GM12865 (cell line): ENCODE data around the gene EPDR1.

Source experiments
- DNase-seq: peaks from one replicate; pipeline ENCODE4 v3.0.0; 2010; ENCODE audit warnings: low read depth
- H3K4me3 ChIP-seq: 2 replicates; pipeline ENCODE4 v1.5.1; 2011; ENCODE audit warnings: mild to moderate bottlenecking, low read depth, low read length, control low read depth
- TF ChIP-seq, protein P1 (sequence below): IDR thresholded peaks from 2 replicates; pipeline ENCODE4 v1.5.1; 2011; ENCODE audit warnings: low read length, control low read depth, low read depth, inconsistent platforms; ENCODE audit not compliant: insufficient read depth; ENCODE audit errors: missing control alignments

Gene EPDR1

DNA sequence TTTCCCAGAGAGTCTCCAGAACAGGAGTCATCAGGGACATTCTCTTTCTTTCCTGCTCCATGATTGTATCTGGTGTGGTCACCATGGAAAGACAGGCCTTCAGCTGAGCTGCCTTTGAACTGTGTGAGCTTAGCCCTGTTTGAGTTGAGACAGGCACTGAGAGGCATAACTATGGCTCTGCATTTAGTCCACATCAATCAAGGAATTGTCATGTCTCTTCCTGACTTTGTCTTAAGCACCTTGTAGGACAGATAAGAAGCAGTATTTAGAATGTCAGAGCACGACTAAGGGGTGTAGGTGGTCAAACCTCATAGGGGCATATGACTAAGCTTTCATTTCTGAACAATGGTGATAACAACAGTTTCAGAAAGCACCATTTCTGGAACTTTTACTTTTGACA is 53.5 kb downstream of the EPDR1 start:
- H3K4me3 ChIP-seq = no peak overlapping the region
- no peak for DNase-seq
- TF ChIP-seq, protein P1, sequence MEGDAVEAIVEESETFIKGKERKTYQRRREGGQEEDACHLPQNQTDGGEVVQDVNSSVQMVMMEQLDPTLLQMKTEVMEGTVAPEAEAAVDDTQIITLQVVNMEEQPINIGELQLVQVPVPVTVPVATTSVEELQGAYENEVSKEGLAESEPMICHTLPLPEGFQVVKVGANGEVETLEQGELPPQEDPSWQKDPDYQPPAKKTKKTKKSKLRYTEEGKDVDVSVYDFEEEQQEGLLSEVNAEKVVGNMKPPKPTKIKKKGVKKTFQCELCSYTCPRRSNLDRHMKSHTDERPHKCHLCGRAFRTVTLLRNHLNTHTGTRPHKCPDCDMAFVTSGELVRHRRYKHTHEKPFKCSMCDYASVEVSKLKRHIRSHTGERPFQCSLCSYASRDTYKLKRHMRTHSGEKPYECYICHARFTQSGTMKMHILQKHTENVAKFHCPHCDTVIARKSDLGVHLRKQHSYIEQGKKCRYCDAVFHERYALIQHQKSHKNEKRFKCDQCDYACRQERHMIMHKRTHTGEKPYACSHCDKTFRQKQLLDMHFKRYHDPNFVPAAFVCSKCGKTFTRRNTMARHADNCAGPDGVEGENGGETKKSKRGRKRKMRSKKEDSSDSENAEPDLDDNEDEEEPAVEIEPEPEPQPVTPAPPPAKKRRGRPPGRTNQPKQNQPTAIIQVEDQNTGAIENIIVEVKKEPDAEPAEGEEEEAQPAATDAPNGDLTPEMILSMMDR = no peak

DNA sequence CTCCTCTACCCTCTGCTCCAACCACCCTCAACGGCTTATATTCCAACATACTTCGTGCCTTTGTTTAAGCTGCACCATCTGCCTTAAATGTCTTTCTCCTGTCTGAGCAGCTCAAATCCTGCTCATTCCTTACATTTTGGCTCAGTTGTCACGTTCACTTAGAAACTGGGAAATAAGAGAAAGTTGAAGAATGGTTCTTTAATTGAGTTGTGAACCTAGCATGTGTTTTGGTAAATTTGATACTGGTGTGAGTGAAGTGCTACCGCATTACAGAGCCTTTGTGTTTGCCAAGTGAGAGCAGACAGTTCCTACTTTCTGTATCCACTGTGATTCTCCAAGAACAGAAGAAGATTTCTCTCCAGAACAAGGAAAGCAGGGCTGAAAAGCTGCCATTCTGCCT is 54.3 kb downstream of the EPDR1 start:
- TF ChIP-seq, protein P1 = no peak
- no peak overlapping the region for H3K4me3 ChIP-seq
- DNase-seq = no peak

DNA sequence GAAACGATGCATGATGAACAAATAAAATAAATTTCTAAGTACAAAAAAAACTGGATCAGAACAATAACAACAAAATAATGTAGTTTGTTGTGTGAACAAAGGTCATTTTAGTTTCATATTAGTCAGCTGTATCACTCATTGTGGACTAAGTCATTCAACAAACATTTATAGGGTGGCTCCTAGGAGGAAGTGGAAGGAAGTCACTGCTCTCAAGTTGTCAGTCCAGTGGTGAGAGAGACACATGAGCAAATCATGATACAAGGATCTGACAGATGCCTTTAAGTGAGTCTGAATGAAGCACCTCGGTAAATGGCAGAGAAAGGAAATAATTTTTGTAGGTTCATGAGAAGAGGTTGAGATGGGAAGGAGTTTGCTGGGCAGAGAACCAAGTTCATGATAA is 56.8 kb downstream of the EPDR1 start:
- no peak for DNase-seq
- TF ChIP-seq, protein P1 = no peak
- no peak overlapping the region for H3K4me3 ChIP-seq

DNA sequence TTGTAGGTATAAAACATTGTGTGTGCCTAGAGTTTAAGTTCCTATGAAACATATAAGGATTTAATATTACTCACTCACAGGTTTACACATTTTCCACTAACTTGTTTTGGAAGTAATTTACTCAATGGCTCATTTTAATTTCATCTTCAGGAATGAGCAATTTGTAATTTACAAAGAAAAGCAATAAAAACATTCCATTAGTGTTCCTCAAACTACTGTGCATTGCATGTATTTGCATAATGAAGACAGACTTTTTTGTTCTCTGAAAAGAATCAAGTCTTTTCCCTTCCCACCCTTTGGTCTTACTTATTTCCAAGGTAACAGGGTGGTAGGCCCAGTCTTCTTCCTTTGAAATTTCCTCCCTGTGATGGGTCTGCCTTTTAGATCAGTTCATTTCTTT is 61.2 kb downstream of the EPDR1 start:
- TF ChIP-seq, protein P1 = no peak

DNA sequence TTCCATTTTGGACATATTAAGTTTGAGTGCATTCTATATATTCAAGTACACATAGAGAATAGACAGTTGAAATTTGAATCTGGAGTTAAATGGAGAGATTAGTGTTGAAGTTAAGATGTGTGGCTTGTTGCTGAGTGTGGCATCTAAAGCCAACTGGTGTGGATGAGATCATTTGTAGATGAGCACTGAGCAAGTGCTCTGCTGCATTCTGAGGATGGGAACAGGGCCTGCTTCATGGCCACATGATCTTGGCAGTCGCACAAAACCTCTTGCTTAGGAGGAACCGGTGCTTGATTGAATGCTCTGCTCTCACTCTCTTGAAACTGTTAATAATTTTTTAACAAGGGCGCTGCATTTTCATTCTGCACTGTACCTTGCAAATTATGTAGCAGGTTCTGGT is 62.0 kb downstream of the EPDR1 start:
- DNase-seq = no peak
- TF ChIP-seq, protein P1 = no peak
- H3K4me3 ChIP-seq = no peak overlapping the region

More for the DNA sequence above, 61.2 kb downstream of the EPDR1 start:
- DNase-seq = no peak
- H3K4me3 ChIP-seq = no peak overlapping the region

DNA sequence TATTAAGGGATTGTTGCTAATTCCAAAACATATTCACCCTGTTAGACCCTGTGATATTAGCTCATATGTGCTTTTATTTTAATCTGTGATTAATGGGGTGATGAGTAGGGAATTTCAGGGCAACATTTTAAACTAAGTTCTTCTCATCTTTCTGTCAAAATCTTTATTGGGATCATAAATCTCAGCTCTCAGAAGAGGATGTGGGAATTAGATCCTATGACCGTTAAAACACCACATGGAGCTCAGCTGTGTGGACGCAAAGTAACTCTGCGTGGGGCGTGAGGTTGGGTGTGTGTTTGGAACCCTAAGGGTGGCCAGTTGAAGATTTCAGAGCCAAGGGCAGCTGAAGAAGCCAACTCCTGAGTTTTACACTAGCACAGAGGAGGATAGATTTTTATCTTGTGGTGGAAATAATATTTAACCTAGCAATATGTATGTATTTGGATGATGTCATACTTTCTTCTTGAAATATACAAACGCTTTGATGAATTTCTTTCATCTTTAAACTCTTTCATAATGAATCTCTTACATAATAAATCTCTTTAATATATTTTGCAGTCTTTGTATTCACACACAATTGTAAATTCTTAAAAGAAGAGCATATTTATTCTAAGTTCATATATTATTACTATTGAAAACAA is 64.4 kb downstream of the EPDR1 start:
- no peak overlapping the region for H3K4me3 ChIP-seq
- TF ChIP-seq, protein P1 = no peak
- DNase-seq = no peak

DNA sequence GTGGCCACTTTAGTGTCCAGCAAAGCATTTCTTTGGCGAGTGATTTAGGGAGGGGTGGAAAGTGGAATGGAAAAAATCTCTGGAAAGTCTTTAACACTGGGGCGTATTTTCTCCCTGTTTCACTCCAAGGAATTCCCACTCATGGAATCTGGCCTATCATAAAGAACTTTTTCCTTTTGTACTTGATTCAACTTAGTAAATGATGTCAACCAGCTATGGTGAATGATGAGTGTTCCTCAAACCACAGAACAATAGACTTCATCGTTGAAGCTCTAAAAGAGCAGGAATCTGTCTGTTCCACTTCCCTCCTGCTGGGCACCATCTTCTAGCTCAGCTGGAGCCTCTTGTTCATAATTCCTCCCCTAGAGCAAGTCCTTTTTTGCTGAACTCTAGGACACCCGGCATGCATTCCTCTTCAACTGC is 66.5 kb downstream of the EPDR1 start:
- TF ChIP-seq, protein P1 = no peak
- no peak overlapping the region for H3K4me3 ChIP-seq
- no peak for DNase-seq
